Endothelial cell of umbilical vein (primary cell): ENCODE results near the gene CNP.

ENCODE experiments used
- CTCF ChIP-seq, 2 donors: IDR thresholded peaks; 1 replicate in 1 of 2; 2 replicates in 1 of 2; pipeline ENCODE4 v1.5.1; 2011; ENCODE audit warnings: low read length in 2 of 2, mild to moderate bottlenecking in 2 of 2, moderate library complexity in 2 of 2, control low read depth in 1 of 2, inconsistent platforms in 1 of 2, low read depth in 1 of 2; ENCODE audit not compliant: insufficient read depth in 1 of 2; ENCODE audit errors: extremely low read depth in 1 of 2
- EZH2 ChIP-seq: IDR thresholded peaks from 2 replicates; pipeline ENCODE4 v1.6.1; 2012; ENCODE audit warnings: borderline replicate concordance, low read depth, mild to moderate bottlenecking, moderate library complexity, low read length, inconsistent platforms; ENCODE audit not compliant: severe bottlenecking
- GATA2 ChIP-seq: IDR thresholded peaks from 2 replicates; pipeline ENCODE4 v1.7.0; 2011; ENCODE audit warnings: low read depth, mild to moderate bottlenecking, moderate library complexity, mixed read lengths, low read length; ENCODE audit not compliant: insufficient read length, insufficient read depth
- JUN ChIP-seq: IDR thresholded peaks from 2 replicates; pipeline ENCODE4 v1.6.1; 2011; ENCODE audit warnings: borderline replicate concordance, low read depth; ENCODE audit not compliant: insufficient read length, insufficient read depth
- MAX ChIP-seq: IDR thresholded peaks from 2 replicates; pipeline ENCODE4 v1.6.1; 2011; ENCODE audit not compliant: insufficient read depth, insufficient read length
- MYC ChIP-seq: IDR thresholded peaks from one replicate; pipeline ENCODE4 v1.6.1; 2011; ENCODE audit warnings: mild to moderate bottlenecking, low read depth, low read length
- POLR2A ChIP-seq: IDR thresholded peaks from 2 replicates; pipeline ENCODE4 v1.6.1; 2012; ENCODE audit warnings: low read depth, mild to moderate bottlenecking, control low read depth, low read length
- POLR2AphosphoS5 ChIP-seq: IDR thresholded peaks from 2 replicates; pipeline ENCODE4 v1.6.1; 2012; ENCODE audit warnings: low read depth, mild to moderate bottlenecking, control low read depth, low read length, moderate library complexity; ENCODE audit not compliant: insufficient read depth

- TF ChIP-seq MAX (no peak), CTCF (IDR thresholded peaks at IDR 0.05; ENCODE audit: extremely low read depth in 1 of 2, insufficient read depth in 1 of 2, low read depth in 1 of 2, low read length in 2 of 2) (no peak), EZH2 (no peak), MYC (no peak), POLR2AphosphoS5 (no peak), JUN (no peak), GATA2 (no peak), POLR2A (no peak)
Observed at GRCh38 chr17:41984454-41984853, 17.9 kb downstream of the CNP start.
